ENCODE measurements around the gene PPP1R8. TPM values are rescaled to one million over a fixed set of nuclear protein-coding genes. Genes with fewer than 3 reads are reported as not detected.
"Not testable (repeated sequence)": the region's sequence is repeated elsewhere in the genome, so short reads cannot be mapped to it uniquely, and the experiment has no call there.

Gene PPP1R8
- polyA plus RNA-seq, 1 donor (not counting 4 experiments of a cell fraction or from before 2014, with no cell fraction given) = 56.2 TPM

- no peak overlapping the region for H2AFZ ChIP-seq (ENCODE audit: control insufficient read depth, low read length)
- H3K9me1 ChIP-seq (ENCODE audit: control insufficient read depth, extremely low read depth, insufficient read depth, low read length) = no peaks in the 10 kb centered on the region
- peaks cover 16% of the 10 kb centered on the region for H3K4me1 ChIP-seq (ENCODE audit: control insufficient read depth, extremely low read depth, insufficient read depth, low read length)
- no peaks in the 10 kb centered on the region for H3K79me2 ChIP-seq (ENCODE audit: control insufficient read depth, insufficient read depth, low read length)
- H3K36me3 ChIP-seq (ENCODE audit: control insufficient read depth in 2 of 2, extremely low read depth in 1 of 2, insufficient read depth in 2 of 2, low read length in 2 of 2) = no peaks in the 10 kb centered on the region
- no peak overlapping the region for H3K4me3 ChIP-seq (ENCODE audit: control insufficient read depth in 2 of 3, extremely low read depth in 1 of 3, insufficient read depth in 2 of 3, low read depth in 1 of 3, low read length in 3 of 3)
- dilution Hi-C loops (cut with MboI; ENCODE audit: extremely low pct_ligation_motif_present, low sequenced_read_pairs) = no loop called here
- H3K9ac ChIP-seq (ENCODE audit: control insufficient read depth, extremely low read depth, insufficient read depth, low read length) = no peak overlapping the region
- no peaks in the 10 kb centered on the region for H3K9me3 ChIP-seq (ENCODE audit: control insufficient read depth, low read depth, low read length)
- FAIRE-seq (no peak), DNase-seq (ENCODE audit: low read depth, low spot score) (no peak)
- H3K4me2 ChIP-seq (ENCODE audit: control insufficient read depth, extremely low read depth, insufficient read depth, low read depth, low read length) = no peak overlapping the region
- H3K27ac ChIP-seq (ENCODE audit: control insufficient read depth, insufficient read depth, low read length) = no peak overlapping the region
- TF ChIP-seq CTCF (optimal IDR thresholded peaks at IDR 0.05 in 1 of 3, IDR thresholded peaks at IDR 0.05 in 1 of 3, conservative IDR thresholded peaks at IDR 0.05 in 1 of 3; ENCODE audit: extremely low read depth in 1 of 3, insufficient read depth in 2 of 3, low read length in 3 of 3) (no peak), EZH2 (IDR thresholded peaks at IDR 0.05; ENCODE audit: low read length) (no peak)
- no peaks in the 10 kb centered on the region for H4K20me1 ChIP-seq (ENCODE audit: control insufficient read depth, extremely low read depth, insufficient read depth, low read length)
- H3K27me3 ChIP-seq (ENCODE audit: control insufficient read depth, extremely low read depth, insufficient read depth, low read length) = peaks cover 12% of the 10 kb centered on the region
These were observed 39.1 kb downstream of the PPP1R8 start for GRCh38 chr1:27869719-27870085.

- FAIRE-seq; dilution Hi-C loops (cut with MboI; ENCODE audit: extremely low pct_ligation_motif_present, low sequenced_read_pairs); H3K27ac ChIP-seq (ENCODE audit: control insufficient read depth, insufficient read depth, low read length); H4K20me1 ChIP-seq (ENCODE audit: control insufficient read depth, extremely low read depth, insufficient read depth, low read length); H3K4me2 ChIP-seq (ENCODE audit: control insufficient read depth, extremely low read depth, insufficient read depth, low read depth, low read length); H3K9me1 ChIP-seq (ENCODE audit: control insufficient read depth, extremely low read depth, insufficient read depth, low read length); H3K9ac ChIP-seq (ENCODE audit: control insufficient read depth, extremely low read depth, insufficient read depth, low read length); DNase-seq (ENCODE audit: low read depth, low spot score); H3K9me3 ChIP-seq (ENCODE audit: control insufficient read depth, low read depth, low read length); H3K36me3 ChIP-seq (ENCODE audit: control insufficient read depth in 2 of 2, extremely low read depth in 1 of 2, insufficient read depth in 2 of 2, low read length in 2 of 2); H2AFZ ChIP-seq (ENCODE audit: control insufficient read depth, low read length); H3K4me3 ChIP-seq (ENCODE audit: control insufficient read depth in 2 of 3, extremely low read depth in 1 of 3, insufficient read depth in 2 of 3, low read depth in 1 of 3, low read length in 3 of 3); H3K79me2 ChIP-seq (ENCODE audit: control insufficient read depth, insufficient read depth, low read length): not testable (repeated sequence)
- Histone ChIP-seq H3K4me1 (ENCODE audit: control insufficient read depth, extremely low read depth, insufficient read depth, low read length) (peaks cover 16% of the 10 kb centered on the region), H3K27me3 (ENCODE audit: control insufficient read depth, extremely low read depth, insufficient read depth, low read length) (peaks cover 12% of the 10 kb centered on the region)
These were observed 40.5 kb downstream of the PPP1R8 start for GRCh38 chr1:27871076-27871475.

- Histone ChIP-seq H3K27ac (ENCODE audit: control insufficient read depth, insufficient read depth, low read length) (no peak within 1 kb of the TSS), H3K9me1 (ENCODE audit: control insufficient read depth, extremely low read depth, insufficient read depth, low read length) (no peaks in the 10 kb centered on the region), H3K36me3 (ENCODE audit: control insufficient read depth in 2 of 2, extremely low read depth in 1 of 2, insufficient read depth in 2 of 2, low read length in 2 of 2) (no peaks in the 10 kb centered on the region), H3K4me3 (ENCODE audit: control insufficient read depth in 2 of 3, extremely low read depth in 1 of 3, insufficient read depth in 2 of 3, low read depth in 1 of 3, low read length in 3 of 3) (peak within 1 kb of the TSS; percentile 46 to 70 (median 65)), H3K4me2 (ENCODE audit: control insufficient read depth, extremely low read depth, insufficient read depth, low read depth, low read length) (peak within 1 kb of the TSS; percentile 89), H3K9me3 (ENCODE audit: control insufficient read depth, low read depth, low read length) (no peaks in the 10 kb centered on the region), H3K9ac (ENCODE audit: control insufficient read depth, extremely low read depth, insufficient read depth, low read length) (peak within 1 kb of the TSS; percentile 52), H3K27me3 (ENCODE audit: control insufficient read depth, extremely low read depth, insufficient read depth, low read length) (peaks cover 12% of the 10 kb centered on the region), H3K4me1 (ENCODE audit: control insufficient read depth, extremely low read depth, insufficient read depth, low read length) (peaks cover 16% of the 10 kb centered on the region), H2AFZ (ENCODE audit: control insufficient read depth, low read length) (peak within 1 kb of the TSS; percentile 80), H3K79me2 (ENCODE audit: control insufficient read depth, insufficient read depth, low read length) (no peaks in the 10 kb centered on the region), H4K20me1 (ENCODE audit: control insufficient read depth, extremely low read depth, insufficient read depth, low read length) (no peaks in the 10 kb centered on the region)
- DNase-seq (ENCODE audit: low read depth, low spot score) = no peak
- FAIRE-seq = no peak
- dilution Hi-C loops (cut with MboI; ENCODE audit: extremely low pct_ligation_motif_present, low sequenced_read_pairs) = no loop called here
- TF ChIP-seq EZH2 (IDR thresholded peaks at IDR 0.05; ENCODE audit: low read length) (no peak), CTCF (optimal IDR thresholded peaks at IDR 0.05 in 1 of 3, IDR thresholded peaks at IDR 0.05 in 1 of 3, conservative IDR thresholded peaks at IDR 0.05 in 1 of 3; ENCODE audit: extremely low read depth in 1 of 3, insufficient read depth in 2 of 3, low read length in 3 of 3) (no peak)
These were observed 41.6 kb downstream of the PPP1R8 start, which contains the start of gene THEMIS2 for GRCh38 chr1:27872059-27872801. Gene THEMIS2, plus strand, starts transcription at chr1:27872544. Its CDS starts 28 bp downstream, at chr1:27872572.
